Activated naive CD4-positive, alpha-beta T cell treated with anti-CD3 and anti-CD28 coated beads, Interleukin-2, amount 50 U/mL, for 24 hours (primary cell): ENCODE data around the gene PGAP3.

Experiments used
- H3K27ac Mint-ChIP-seq: one replicate; pipeline ENCODE4 v1.8.0; 2021; ENCODE audit warnings: mild to moderate bottlenecking, mixed read lengths
- H3K27me3 Mint-ChIP-seq: one replicate; pipeline ENCODE4 v1.8.0; 2021; ENCODE audit warnings: mixed read lengths
- H3K36me3 Mint-ChIP-seq: one replicate; pipeline ENCODE4 v1.8.0; 2021; ENCODE audit warnings: mixed read lengths
- H3K4me1 Mint-ChIP-seq: one replicate; pipeline ENCODE4 v1.8.0; 2021; ENCODE audit warnings: mixed read lengths
- H3K4me3 Mint-ChIP-seq: one replicate; pipeline ENCODE4 v1.8.0; 2021; ENCODE audit warnings: mild to moderate bottlenecking, mixed read lengths
- H3K9me3 Mint-ChIP-seq: one replicate; pipeline ENCODE4 v1.8.0; 2021; ENCODE audit warnings: mixed read lengths

PGAP3 gene

DNA sequence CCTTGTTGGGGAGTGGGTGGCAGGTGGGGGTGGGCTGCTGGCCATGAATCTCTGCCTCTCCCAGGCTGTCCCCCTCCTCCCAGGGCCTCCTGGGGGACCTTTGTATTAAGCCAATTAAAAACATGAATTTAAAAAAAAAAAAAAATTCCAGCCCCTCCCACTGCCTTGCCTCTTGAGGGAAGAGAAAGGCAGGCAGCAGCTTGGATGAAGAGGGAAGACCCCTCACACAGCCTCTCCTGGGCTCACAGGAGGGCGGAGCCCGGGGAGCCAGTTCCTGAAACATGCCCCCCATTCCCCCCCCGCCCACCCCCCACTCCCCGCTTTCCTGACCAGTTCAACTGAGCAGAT lies 24.5 kb downstream of the PGAP3 start:
- Mint-ChIP-seq H3K9me3 (no peaks in the 10 kb centered on the region), H3K4me3 (no peak overlapping the region), H3K27me3 (peaks cover 3% of the 10 kb centered on the region), H3K4me1 (peaks cover 18% of the 10 kb centered on the region), H3K27ac (no peak overlapping the region), H3K36me3 (peaks cover 7% of the 10 kb centered on the region)

DNA sequence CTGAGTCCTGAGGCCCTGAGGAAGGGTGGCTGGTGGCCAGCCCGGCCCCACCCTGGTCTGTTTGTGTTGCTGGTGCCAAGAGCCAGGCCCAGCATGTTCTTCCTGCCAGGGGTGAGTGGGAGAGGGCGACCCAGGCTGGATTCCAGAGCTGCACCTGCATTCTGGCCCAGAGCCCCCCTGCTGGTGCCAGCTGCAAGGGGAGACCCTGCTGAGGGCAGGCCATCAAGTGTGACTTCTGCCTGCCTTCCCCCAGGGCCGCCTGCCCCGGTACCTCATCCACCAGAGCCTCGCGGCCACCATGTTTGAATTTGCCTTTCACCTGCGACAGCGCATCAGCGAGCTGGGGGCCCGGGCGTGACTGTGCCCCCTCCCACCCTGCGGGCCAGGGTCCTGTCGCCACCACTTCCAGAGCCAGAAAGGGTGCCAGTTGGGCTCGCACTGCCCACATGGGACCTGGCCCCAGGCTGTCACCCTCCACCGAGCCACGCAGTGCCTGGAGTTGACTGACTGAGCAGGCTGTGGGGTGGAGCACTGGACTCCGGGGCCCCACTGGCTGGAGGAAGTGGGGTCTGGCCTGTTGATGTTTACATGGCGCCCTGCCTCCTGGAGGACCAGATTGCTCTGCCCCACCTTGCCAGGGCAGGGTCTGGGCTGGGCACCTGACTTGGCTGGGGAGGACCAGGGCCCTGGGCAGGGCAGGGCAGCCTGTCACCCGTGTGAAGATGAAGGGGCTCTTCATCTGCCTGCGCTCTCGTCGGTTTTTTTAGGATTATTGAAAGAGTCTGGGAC lies 25.1 kb downstream of the PGAP3 start:
- Mint-ChIP-seq H3K4me1 (peaks cover 24% of the 10 kb centered on the region), H3K36me3 (peaks cover 7% of the 10 kb centered on the region), H3K27me3 (peaks cover 3% of the 10 kb centered on the region), H3K9me3 (no peaks in the 10 kb centered on the region), H3K4me3 (no peak overlapping the region), H3K27ac (no peak overlapping the region)

DNA sequence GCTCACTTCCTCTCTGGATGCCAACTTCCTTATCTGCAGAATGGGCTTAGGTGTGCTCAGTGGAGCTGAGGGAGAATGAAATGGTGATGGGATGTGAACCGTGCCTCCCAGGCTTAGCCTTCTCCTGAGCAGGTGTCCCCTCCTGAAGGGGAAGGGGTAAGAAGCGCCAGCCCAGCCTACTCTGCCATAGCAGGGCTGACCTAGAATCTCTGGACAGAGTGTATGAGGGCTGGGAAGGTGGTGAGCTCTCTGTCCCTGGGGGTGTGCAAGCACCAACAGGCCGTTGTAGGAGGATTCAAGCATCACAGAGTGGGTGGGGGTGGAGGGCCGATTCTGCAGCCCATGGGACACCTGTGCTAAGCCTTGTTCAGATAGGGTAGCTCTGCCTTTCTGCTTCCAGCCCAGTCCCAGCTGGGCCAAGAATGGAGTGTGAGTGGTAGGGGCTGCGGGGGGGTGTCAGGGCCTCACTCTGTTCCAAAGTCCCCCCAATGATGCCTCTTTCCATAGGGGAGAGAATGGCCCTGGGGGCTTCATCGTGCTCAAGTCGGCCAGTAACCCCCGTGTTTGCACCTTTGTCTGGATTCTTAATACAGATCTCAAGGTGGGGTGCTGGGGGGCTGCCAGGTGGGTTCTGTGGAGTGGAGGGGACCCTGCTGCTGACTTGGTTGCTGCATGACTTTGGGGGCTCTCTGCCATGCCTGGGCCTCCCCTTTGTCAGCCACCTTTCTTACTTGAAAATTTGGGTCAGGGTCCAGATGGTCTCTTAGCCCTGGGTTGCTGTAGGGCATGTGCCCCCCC lies 25.9 kb downstream of the PGAP3 start:
- H3K27me3 Mint-ChIP-seq = peaks cover 2% of the 10 kb centered on the region
- H3K4me1 Mint-ChIP-seq = peaks cover 26% of the 10 kb centered on the region
- no peak overlapping the region for H3K27ac Mint-ChIP-seq
- no peak overlapping the region for H3K4me3 Mint-ChIP-seq
- H3K9me3 Mint-ChIP-seq = no peaks in the 10 kb centered on the region
- peaks cover 7% of the 10 kb centered on the region for H3K36me3 Mint-ChIP-seq

DNA sequence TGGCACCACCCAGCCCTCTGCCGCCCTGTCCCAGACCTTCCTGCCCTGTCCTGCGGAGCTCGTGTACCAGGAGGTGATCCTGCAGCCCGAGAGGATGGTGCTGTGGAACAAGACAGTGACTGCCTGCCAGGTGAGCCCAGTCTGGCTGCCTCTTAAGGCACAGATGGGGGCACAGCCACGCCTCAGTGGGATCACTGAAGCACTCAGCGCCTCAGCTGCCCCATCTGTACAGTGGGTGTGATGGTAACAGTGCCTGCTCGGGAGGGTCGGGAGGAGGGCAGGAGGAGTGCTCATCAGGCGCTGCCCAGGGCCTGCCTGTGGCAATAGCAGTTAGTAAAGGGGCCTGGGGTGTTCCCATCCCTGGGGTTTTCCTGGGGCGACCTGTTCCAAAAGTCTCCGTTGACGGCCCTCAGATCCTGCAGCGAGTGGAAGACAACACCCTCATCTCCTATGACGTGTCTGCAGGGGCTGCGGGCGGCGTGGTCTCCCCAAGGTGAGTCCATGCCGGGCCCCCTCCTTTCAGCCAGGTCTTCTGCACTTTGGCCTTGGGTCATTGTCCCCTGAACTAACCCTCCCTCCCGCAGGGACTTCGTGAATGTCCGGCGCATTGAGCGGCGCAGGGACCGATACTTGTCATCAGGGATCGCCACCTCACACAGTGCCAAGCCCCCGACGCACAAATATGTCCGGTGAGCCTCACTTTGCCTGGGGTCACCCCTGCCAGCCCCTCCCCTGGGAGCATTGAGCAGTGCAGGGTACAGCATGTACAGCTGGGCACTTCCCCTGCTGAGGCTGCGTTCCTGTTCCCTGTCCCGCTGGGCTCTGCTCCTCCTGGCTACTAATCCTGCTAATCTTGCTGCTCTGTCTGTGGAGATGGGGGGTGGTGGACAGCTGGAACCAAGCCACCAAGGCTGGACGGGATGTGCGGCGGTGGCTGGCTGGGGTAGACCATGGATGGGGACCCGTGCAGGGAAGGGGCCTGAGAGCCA lies 27.2 kb downstream of the PGAP3 start:
- H3K36me3 Mint-ChIP-seq = peaks cover 7% of the 10 kb centered on the region
- no peak overlapping the region for H3K4me3 Mint-ChIP-seq
- H3K9me3 Mint-ChIP-seq = no peaks in the 10 kb centered on the region
- peaks cover 28% of the 10 kb centered on the region for H3K4me1 Mint-ChIP-seq
- no peak overlapping the region for H3K27ac Mint-ChIP-seq
- no peaks in the 10 kb centered on the region for H3K27me3 Mint-ChIP-seq

DNA sequence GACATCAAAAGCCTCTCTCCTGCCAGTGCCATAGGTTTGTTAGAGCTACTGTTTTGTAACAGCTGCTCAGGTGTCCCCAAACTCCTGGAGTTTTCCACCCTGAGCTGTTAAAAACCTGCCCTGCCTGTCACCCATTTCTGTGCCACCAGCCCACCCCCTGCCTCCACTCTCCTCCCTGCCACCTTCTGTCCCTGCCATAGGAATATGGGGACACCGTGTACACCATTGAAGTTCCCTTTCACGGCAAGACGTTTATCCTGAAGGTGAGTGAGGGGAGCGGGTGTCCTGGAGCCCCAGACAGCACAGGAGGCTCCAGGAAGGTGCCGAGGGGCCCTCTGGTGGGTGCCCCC lies 27.9 kb downstream of the PGAP3 start:
- Mint-ChIP-seq H3K9me3 (no peaks in the 10 kb centered on the region), H3K27me3 (no peaks in the 10 kb centered on the region), H3K36me3 (peaks cover 7% of the 10 kb centered on the region), H3K4me1 (peaks cover 35% of the 10 kb centered on the region), H3K4me3 (peak overlapping the region; percentile 52), H3K27ac (no peak overlapping the region)

DNA sequence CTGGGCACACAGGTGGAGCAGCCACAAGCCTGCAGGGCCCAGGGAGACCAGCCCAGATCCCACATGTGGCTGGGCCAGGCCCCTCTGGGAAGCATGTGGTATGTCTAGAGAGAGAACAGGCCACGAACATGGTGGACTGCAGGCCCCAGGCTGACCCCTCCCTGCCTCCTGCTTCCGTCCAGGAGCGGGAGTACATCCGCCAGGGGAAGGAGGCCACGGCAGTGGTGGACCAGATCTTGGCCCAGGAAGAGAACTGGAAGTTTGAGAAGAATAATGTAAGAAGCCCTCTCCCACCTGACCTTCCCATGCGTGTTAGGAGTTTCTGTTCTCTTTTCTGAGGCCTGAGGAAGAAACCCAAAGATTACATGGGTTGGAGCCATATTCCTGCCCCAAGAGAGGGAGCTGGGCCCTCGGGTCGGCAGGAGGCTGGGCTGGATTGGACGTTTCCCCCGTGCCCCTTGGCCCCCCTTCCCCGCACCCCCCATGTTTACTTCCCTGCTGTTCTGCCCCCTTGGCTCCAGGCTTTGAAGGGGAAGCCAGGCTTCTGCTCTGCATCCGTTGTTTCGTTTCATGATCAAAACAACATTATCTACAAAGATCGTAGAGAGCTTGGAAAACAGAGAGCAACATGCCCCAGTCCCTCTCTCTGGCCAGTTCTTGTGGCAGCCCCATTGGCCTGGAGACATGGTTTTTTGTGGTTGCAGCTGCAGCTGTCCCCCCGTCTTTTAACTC lies 28.4 kb downstream of the PGAP3 start:
- Mint-ChIP-seq H3K4me3 (peak overlapping the region; percentile 52), H3K4me1 (peaks cover 41% of the 10 kb centered on the region), H3K9me3 (no peaks in the 10 kb centered on the region), H3K36me3 (peaks cover 7% of the 10 kb centered on the region), H3K27ac (no peak overlapping the region), H3K27me3 (no peaks in the 10 kb centered on the region)

DNA sequence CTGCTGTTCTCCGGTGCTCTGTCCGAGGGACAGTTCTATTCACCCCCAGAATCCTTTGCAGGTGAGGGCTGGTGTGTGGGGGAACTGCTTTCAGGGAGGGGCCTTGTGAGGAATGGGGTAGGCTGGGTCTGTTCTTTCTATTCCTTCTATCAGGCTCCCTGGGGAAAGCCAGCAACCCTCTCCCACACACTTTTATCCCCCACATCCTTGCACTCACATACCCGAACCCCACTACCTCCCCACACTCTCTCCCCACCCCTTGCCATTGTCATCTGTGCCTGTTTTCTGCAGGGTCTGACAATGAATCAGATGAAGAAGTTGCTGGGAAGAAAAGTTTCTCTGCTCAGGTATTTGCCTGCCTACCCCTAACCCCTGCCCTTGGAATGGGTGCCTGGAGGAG lies 29.1 kb downstream of the PGAP3 start:
- H3K4me3 Mint-ChIP-seq = no peak overlapping the region
- no peaks in the 10 kb centered on the region for H3K27me3 Mint-ChIP-seq
- no peaks in the 10 kb centered on the region for H3K9me3 Mint-ChIP-seq
- H3K4me1 Mint-ChIP-seq = peaks cover 45% of the 10 kb centered on the region
- H3K27ac Mint-ChIP-seq = no peak overlapping the region
- peaks cover 7% of the 10 kb centered on the region for H3K36me3 Mint-ChIP-seq

DNA sequence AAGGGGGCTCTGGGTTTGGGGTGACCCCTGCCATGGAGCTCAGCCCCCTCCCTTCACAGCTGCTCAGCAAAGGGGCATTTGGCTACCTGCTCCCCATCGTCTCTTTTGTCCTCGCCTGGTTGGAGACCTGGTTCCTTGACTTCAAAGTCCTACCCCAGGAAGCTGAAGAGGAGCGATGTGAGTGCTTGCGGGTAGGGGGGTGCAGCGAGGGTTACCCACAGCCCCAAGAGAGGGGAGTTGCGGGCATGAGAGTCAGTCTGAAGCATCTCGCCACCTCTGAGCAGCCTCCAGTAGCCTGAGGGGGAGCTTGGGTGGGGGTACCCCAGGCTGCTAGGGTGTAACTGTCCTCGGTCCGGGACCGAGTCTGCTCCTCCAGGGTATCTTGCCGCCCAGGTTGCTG lies 29.5 kb downstream of the PGAP3 start:
- Mint-ChIP-seq H3K36me3 (peaks cover 7% of the 10 kb centered on the region), H3K4me1 (peaks cover 49% of the 10 kb centered on the region), H3K27me3 (no peaks in the 10 kb centered on the region), H3K27ac (no peak overlapping the region), H3K9me3 (no peaks in the 10 kb centered on the region), H3K4me3 (no peak overlapping the region)

DNA sequence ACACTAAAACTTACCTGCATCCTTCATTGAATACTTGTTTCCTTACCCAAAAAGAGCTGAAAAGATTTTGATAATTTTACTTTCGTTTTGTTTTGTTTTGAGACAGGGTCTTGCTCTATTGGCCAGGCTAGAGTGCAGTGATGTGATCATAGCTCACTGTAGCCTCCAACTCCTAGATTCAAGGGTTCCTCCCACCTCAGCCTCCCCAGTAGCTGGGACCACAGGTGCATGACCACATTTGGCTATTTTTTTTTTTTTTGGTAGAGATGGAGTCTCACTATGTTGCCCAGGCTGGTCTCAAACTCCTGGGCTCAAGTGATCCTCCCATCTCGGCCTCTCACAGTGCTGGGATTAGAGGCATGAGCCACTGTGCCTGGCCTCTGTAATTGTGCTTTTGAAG lies 32.8 kb downstream of the PGAP3 start:
- Mint-ChIP-seq H3K36me3 (no peaks in the 10 kb centered on the region), H3K9me3 (no peaks in the 10 kb centered on the region), H3K4me1 (peaks cover 64% of the 10 kb centered on the region), H3K27ac (no peak overlapping the region), H3K4me3 (no peak overlapping the region), H3K27me3 (no peaks in the 10 kb centered on the region)

DNA sequence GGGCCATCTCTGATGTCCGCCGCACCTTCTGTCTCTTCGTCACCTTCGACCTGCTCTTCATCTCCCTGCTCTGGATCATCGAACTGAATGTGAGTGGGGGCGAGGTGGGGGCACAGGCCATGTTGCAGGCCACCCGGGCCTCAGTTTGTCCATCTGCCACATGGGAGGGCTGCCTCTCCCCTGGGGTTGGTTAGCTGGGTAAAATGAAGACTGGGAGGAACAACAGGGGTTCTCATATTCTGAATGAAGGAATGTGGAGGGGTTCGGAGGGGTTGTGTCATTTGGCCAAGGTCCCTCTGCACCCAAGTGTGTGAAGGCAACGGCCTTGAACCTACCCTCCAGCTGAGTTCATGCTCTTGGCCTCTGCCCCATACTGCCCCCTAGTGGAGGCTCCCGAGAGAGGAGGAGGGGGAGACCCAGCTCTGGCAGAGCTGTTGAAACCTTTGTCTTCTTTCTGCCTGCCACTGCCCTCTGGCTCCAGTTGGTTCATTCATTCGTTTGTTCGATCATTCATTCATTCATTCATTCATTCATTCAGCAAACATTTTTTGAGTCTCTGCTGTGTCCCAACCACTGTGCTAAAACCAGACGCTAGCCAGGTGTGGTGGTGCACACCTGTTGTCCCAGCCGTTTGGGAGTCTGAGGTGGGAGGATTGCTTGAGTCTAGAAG lies 34.1 kb downstream of the PGAP3 start:
- no peaks in the 10 kb centered on the region for H3K27me3 Mint-ChIP-seq
- H3K4me3 Mint-ChIP-seq = no peak overlapping the region
- H3K36me3 Mint-ChIP-seq = no peaks in the 10 kb centered on the region
- no peaks in the 10 kb centered on the region for H3K9me3 Mint-ChIP-seq
- H3K4me1 Mint-ChIP-seq = peaks cover 67% of the 10 kb centered on the region
- H3K27ac Mint-ChIP-seq = peak overlapping the region; percentile 51

DNA sequence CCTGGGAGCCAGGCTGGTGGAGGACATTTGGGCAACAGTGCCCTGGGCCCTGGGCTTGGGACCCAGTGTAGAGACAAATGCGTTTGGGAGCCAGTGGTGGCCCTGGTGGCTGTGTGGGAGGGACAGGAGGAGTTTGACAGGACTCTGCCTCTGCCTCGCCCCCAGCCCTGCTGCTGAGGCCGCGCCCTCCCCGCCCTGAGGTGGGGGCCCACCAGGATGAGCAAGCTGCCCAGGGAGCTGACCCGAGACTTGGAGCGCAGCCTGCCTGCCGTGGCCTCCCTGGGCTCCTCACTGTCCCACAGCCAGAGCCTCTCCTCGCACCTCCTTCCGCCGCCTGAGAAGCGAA lies 34.6 kb downstream of the PGAP3 start:
- Mint-ChIP-seq H3K4me3 (no peak overlapping the region), H3K36me3 (no peaks in the 10 kb centered on the region), H3K4me1 (peaks cover 65% of the 10 kb centered on the region), H3K27ac (no peak overlapping the region), H3K27me3 (no peaks in the 10 kb centered on the region), H3K9me3 (no peaks in the 10 kb centered on the region)

DNA sequence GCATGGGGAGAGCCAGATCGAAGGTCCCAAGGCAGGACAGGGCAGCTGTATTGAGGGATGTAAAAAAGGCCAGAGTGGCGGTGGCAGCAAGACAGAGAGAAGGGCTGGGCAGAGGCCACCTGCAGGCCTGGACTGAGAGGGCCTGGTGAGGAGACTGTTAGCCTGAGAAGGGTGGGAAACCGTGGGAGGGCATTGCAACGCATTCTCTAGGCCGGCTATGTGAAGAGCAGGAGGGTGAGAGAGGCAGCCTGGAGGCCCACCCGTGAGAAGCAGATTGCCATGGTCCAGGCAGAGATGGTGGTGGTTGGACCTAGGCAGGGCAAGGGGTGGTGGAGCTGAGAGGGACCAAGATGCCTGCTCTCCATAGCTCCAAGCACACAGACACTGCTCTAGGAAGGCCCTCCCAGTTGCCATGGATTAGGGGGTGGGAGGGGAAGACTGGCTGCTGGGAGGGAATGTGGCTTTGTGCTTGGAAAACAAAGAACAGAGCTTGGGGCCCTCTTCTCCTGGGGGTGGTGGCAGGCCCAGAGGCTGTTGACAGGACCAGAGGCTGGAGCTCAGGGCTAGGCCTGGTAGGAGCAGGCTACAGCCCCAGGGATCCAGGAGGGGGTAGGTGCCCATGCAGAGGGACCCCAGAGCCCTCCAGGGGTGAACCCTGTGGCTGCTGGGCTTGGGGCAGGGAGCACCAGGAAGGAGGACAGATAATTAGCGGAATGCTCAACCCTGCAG lies 35.1 kb downstream of the PGAP3 start:
- H3K4me3 Mint-ChIP-seq = no peak overlapping the region
- H3K36me3 Mint-ChIP-seq = no peaks in the 10 kb centered on the region
- peak overlapping the region; percentile 68 for H3K27ac Mint-ChIP-seq
- H3K27me3 Mint-ChIP-seq = no peaks in the 10 kb centered on the region
- H3K4me1 Mint-ChIP-seq = peaks cover 60% of the 10 kb centered on the region
- no peaks in the 10 kb centered on the region for H3K9me3 Mint-ChIP-seq

DNA sequence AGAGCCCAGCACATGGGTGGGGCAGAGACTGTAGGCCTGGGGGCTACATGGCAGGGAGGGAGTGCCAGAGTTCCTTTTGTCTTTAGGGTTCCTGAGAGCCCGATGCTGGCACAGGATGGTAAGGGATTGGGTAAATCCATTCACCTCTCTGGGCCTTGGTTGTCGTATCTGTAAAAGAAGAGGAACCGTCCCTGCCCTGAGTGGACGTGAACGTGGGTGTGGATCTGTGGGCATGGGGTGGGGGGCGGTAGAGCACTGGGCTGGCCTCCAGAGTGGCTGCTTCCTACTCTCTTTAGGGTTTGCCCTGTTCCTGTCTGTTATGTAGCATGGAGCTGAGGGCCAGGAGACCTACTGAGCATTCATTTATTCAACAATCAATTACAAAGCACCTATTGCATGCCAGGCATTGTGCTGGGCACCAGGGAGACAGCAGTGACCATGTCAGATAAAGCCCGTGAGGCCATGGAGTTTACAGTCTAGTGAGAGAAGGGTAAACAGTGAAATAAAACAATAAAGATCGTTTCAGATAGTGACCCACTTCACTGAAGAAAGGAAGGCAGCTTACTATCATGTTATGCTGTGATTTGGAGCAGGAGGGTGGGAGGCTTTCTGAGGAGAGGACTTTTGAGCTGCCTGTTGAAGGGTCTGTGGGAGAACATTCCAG lies 35.8 kb downstream of the PGAP3 start:
- no peaks in the 10 kb centered on the region for H3K36me3 Mint-ChIP-seq

DNA sequence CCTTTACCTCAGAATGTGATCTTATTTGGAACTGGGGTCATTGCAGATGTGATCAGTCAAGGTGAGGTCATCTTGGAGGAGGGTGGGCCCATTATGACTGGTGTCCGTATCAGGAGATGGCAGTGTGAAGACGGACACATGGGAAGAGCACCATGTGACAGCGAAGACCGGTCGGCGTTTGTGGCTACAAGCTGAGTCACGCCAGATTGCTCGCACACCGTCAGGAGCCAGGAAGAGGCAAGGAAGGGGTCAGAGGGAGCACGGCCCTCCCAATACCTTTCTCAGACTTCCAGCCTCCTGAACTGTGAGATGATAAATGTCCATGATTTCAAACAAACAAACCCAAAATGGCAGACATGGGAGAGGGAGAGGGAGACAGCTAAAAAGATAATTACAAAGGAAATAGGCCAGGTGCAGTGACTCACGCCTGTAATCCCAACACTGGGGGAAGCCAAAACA lies 37.7 kb downstream of the PGAP3 start:
- no peak overlapping the region for H3K4me3 Mint-ChIP-seq

More for the DNA sequence above, 35.8 kb downstream of the PGAP3 start:
- Mint-ChIP-seq H3K27ac (peak overlapping the region; percentile 68), H3K4me1 (peaks cover 59% of the 10 kb centered on the region), H3K27me3 (no peaks in the 10 kb centered on the region), H3K4me3 (no peak overlapping the region), H3K9me3 (no peaks in the 10 kb centered on the region)

More for the DNA sequence above, 37.7 kb downstream of the PGAP3 start:
- Mint-ChIP-seq H3K36me3 (no peaks in the 10 kb centered on the region), H3K4me1 (peaks cover 56% of the 10 kb centered on the region), H3K9me3 (no peaks in the 10 kb centered on the region), H3K27ac (no peak overlapping the region), H3K27me3 (no peaks in the 10 kb centered on the region)
